ENCODE results near the gene TNFRSF21.

DNA sequence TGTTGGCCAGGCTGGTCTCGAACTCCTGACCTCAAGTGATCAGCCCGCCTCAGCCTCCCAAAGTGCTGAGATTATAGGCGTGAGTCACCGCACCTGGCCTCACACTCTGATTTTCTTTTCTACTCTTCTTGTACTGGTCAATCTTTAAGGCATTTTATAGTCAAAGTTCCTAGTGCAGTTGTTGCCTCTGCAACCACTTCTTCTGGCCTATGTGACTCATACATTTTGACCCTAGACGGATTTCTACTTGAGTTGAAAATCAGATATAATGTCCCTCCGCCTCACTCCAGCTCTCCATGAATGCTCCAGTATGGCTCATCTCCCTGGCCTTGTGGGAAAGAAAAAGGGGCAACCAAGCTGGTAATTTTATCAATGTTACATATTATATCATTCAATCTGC, 42.4 kb downstream of the TNFRSF21 start:
- TF ChIP-seq EZH2 (IDR thresholded peaks at IDR 0.05; ENCODE audit: borderline replicate concordance, insufficient read depth, low read depth, low read length, poor library complexity, severe bottlenecking), result no peak
- TF ChIP-seq, protein P1, sequence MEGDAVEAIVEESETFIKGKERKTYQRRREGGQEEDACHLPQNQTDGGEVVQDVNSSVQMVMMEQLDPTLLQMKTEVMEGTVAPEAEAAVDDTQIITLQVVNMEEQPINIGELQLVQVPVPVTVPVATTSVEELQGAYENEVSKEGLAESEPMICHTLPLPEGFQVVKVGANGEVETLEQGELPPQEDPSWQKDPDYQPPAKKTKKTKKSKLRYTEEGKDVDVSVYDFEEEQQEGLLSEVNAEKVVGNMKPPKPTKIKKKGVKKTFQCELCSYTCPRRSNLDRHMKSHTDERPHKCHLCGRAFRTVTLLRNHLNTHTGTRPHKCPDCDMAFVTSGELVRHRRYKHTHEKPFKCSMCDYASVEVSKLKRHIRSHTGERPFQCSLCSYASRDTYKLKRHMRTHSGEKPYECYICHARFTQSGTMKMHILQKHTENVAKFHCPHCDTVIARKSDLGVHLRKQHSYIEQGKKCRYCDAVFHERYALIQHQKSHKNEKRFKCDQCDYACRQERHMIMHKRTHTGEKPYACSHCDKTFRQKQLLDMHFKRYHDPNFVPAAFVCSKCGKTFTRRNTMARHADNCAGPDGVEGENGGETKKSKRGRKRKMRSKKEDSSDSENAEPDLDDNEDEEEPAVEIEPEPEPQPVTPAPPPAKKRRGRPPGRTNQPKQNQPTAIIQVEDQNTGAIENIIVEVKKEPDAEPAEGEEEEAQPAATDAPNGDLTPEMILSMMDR (IDR thresholded peaks at IDR 0.05), result no peak
